ENCODE results near the gene OR10P1.

OR10P1 gene

DNA sequence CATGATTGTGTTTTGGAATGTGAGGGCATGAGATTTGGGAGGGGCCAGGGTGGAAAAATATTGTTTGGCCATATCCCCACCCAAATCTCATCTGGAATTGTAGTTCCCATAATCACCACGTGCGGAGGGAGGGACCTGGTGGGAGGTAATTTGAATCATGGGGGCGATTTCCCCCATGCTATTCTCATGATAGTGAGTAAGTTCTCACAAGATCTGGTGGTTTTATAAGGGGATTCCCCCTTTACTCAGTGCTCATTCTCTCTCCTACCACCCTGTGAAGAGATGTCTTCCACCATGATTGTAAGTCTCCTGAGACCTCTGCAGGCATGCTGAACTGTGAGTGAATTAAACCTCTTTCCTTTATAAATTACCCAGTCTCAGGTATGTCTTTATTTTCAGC is 15.7 kb downstream of the OR10P1 start:
- no peak for DNase-seq

DNA sequence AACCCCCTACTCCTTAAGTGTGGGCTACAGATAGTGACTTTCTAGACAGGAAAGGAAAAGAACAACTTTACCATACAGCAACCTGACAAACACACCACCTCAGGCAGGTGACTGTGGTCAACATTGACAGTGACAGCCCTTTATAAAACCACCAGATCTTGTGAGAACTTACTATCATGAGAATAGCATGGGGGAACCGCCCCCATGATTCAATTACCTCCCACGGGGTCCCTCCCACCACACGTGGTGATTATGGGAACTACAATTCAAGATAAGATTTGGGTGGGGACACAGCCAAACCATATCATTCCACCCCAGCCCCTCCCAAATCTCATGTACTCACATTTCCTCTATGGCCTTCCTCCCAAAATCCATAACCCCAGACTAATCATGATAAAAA is 16.3 kb downstream of the OR10P1 start:
- no peak for DNase-seq

DNA sequence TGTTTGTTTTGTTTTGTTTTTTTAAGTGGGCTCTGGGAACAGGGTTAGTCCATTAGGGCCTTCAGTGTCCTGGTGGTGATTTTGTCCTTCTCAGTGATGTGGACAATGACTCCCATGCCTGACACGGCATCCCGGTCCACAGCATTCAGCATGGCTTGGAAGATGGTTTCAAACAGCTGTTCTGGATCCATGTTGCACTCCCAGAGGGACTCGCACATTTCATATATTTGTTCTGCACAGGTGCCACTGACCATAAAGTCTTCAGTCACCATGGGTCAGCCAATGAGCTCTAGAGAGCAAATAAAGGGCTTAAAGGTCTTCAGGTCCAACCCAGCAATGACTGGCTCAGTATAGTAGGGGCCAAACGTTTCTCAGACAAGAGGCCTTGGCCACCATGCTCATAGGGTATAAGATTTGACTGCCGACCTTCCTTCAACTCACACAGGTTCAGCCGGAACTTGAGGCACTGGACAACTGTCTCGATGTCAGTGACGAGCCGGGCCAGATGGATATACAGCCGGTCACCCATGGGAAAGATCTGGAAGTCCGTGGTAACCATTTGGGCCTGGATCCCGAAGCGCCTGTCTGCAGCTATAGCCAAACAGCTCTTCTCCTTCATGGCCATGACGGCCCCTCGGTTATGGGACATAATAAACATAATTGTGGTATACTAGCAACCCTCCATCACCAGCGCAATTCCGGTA is 18.0 kb downstream of the OR10P1 start:
- DNase-seq, result no peak

DNA sequence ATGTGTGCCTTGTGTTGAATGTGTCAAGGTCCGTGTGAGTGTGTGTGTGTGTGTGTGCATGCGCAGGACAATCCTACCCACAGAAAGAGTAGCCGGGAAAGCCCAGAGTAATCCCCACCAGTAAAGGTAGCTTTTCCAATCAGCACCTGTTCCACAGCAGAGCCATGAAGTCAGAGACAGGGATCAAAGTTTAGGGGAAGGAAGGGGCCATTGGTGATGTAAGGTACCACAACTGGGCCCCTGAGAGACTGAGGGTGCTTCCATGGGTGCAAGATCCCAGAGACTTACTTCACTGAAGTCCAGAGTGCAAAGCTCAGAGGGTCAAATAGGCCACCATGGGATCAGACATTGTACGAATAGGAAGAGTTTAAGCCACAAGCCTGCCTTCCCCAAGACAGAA is 20.5 kb downstream of the OR10P1 start:
- DNase-seq, result no peak

DNA sequence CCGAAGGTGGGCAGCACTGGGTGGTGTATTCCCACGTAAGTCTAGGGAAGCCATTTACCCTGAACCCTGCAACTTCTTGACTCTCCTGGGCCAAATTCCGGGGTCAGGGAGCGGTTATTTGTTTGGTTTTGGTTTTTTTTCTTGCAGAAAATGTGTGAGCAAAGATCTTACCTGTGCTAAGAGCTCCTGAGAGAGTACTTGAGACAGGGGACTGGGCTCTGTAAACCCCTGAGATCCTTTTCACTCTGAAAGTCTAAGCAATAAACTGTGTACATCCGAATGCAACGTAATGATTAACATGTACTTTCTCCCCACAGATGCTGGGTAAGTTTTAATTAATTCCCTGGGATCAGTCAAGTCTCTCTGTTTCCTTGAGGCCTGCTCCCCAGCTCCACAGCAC is 21.5 kb downstream of the OR10P1 start:
- no peak for DNase-seq

DNA sequence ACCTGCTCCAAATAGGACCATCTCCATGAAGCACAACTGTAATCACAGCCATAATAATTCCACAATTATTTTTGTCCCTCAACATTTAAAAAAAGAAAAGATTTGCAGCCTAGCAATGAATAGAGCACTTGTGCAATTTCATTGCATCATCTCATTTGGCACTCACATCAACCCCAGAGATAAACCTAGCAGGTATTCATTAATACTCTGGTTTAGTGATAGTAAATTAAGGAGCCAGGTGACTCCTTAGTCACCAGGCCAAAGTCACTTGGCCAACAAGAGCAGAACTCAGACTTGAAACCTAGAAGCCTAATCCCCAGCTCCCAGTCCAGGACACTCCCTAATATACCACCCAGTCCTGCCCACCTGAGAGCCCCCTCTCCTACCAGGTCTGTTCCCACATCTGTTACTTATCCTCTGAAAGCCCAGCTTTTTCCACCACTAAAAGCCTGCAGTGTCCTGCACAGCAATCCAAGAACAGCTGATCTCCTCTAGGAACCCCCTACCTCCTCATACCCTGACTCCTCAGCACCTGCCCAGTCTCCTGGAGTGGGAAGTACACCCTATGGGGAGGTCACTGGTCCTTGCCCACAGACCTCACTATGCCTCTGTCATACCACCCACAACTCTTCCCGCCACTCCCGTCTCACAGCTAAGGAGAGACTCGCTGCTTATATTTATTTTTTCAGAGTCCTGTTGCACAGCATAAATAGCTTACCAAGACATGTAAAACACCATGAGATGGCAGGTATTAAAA is 22.1 kb downstream of the OR10P1 start:
- no peak for DNase-seq

DNA sequence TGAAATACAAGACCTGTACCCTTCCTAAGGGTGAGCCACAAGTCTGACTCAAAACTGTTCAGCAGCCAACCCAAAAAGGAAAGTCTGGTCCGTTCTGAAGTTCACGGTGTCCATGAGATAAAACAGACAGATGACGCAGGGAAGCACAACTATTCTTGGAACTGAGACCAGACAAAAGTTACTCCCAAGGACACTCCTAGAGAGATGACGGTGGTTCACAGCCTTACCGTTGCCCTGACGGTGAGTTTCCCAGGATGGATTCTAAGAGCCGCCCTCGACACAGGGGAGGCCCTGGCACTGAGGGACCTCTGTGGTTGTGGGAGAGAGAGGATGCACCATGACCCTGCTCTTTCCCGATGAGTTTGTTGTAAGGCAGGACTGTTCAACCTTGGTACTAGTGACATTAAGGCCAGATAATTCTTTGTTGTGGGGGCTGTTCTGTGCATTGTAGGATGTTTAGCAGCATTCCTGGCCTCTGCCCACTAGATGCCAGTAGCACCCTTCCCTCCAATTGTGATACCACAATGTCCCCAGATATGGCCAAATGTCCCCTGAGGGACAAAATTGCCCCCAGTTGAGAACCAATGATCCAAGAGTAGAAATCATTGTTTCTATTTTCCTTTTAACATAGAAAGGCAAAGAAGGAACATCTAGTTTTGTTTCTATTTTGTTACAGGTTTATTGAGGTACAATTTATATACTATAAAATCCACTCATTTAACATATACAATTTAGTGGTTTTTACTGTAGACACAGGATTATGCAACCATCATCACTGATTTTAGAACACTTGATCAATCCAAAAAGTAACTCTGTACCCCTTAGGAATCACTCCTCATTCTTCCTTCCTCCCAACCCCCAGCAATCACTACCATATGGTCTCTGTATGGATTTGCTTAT is 23.0 kb downstream of the OR10P1 start:
- DNase-seq, result no peak

DNA sequence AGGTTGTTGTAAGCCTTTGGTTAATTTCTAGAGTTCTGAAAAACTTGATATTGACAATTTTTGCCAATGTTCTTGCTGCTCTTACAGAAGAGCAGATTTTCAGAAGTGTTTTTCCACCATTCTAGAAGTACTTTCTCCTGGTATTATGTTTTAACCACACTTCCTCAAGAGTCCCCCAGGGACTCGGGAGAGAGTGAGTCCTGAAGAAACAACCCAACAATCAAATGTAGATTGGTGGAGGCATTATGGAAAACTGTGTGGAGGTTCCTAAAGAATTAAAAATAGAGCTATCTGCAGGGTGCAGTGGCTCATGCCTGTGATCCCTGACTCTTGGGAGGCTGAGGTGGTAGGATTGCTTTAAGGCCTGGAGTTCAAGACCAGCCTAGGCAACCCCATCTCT is 26.7 kb downstream of the OR10P1 start:
- no peak for DNase-seq

DNA sequence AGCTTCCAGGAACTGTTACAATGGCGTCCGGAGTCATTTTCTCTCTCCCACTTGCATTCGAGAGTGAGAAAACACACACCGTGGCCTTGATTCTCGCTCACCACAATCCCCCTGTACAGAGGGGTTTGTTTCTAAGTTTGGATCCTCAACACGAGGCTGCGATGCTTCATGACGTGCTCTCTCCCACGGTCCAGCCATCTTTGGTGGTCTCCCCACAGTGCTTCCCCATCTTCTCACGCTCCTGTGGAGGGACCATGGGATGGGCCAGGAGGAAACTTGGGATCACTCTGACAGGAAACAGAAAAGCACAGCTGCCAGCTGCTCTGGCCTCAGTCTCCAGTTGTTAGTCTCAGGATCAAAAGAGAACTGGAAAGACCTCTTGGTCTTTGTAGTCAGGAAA is 28.1 kb downstream of the OR10P1 start:
- DNase-seq, result no peak

DNA sequence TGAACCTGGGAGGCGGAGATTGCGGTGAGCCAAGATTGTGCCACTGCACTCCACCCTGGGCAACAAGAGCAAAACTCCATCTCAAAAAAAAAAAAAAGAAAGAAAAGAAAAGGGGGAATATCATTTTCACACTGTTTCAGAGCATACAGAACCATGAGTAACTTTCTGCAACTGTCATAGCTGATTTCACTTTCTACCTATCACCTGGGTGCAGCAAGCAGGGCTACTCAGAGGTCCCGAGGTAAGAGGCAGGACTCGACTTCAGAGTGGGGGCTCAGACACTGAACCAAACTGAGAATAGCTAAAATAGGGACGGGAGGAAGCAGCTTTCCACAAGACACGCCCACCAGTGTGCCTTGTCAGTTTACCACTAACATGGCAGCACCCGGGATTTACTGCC is 29.8 kb downstream of the OR10P1 start:
- DNase-seq, result no peak

DNA sequence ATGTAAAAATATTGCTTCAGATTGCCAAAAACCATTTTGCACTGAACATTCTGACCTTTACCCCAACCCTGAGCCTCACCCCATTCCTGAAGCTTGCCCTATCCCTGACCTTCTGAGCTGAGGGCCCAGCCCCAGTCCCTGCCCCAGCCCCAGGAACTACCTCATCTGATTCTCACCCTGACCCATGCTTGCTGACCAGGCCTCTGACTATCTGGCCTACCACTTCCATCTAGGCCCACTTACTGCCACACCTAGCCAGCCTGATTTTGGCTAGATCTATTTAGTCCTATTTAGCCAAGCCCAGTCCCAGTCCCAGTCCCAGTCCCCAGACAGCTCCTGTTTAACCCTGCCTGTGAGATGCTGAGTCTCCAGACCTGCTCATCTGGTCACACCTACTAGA is 33.6 kb downstream of the OR10P1 start:
- no peak for DNase-seq

DNA sequence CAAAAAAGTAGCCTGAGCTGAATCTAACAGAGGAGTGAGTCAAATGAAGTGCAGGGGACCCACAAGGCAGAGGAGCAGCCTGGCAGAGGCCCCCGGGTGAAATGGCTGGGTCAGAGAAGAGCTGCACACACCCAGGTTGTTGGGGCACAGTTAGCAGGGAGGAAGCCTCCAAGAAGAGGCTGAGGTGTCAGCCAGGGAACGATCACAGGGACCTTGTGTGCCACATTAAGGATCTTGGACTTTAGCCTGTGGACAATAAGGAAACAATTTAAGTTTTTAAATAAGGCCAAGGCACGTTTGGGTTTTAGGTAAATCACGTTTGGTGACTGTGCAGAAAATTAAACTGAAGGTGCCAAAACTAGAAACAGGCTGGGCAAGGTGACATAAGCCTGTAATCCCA is 35.1 kb downstream of the OR10P1 start:
- no peak for DNase-seq

DNA sequence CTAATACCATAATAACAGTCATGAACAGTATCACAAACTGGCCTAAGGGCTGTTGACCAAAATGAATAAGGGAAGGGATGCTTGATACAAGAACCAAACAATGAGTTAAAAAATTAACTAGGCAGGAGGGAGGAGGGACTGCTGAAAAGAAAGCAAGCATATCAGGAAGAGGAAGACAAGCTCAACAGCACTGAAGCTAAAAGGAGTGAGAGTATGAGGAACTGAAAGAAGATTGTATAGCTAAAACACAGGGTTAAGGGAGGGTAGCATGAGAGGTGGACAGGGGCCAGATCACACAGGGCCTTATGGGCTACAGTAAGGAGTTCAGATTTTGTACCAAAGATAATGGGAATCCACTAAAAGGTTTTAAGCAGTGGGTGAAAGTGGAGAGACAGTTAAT is 36.9 kb downstream of the OR10P1 start:
- DNase-seq, result peak; percentile 18

DNA sequence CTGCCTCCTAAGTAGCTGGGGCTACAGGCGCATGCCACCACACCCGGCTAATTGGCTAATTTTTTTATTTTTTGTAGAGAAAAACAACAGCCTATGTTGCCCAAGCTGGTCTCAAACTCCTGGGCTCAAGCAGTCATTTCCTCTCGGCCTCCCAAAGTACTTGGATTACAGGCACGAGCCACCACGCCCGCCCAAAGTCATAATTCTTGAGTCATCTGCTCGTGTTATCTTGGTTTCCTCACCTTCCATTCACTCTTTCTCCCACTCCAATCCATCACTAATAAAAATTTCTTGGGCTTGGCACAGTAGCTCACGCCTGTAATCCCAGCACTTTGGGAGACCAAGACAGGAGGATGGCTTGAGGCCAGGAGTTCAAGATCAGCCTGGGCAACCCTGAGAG is 39.0 kb downstream of the OR10P1 start:
- DNase-seq, result no peak

DNA sequence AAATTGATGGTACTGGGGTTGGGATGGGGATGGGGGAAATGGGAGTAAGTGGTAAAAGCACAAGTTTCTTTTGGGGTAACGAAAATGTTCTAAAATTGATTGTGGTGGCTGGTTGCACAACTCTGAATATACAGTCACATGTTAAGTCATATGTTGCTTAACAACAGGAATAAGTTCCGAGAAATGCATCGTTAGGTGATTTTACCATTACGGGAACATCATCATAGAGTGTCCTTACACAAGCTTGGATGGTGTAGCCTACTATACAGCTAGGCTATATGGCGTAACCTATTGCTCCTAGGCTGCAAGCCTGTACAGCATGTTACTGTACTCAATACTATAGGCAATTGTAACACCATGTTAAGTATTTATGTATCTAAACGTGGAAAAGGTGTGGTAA is 40.0 kb downstream of the OR10P1 start:
- DNase-seq, result no peak

DNA sequence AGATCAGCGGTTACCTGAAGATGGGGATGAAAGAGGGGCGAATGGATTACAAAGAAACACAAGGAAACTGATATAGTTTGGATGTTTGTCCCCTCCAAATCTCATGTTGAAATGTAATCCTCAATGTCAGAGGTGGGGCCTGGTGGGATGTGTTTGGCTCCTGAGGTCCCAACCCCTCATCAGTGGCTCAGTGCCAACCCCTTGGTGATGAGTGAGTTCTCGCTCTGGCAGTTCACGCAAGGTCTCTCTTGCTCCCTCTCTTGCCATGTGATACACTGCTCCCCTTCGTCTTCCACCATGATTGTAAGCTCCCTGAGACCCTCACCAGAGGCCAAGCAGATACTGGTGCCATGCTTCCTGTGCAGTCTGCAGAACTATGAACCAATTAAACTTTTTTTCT is 43.0 kb downstream of the OR10P1 start:
- DNase-seq, result no peak

DNA sequence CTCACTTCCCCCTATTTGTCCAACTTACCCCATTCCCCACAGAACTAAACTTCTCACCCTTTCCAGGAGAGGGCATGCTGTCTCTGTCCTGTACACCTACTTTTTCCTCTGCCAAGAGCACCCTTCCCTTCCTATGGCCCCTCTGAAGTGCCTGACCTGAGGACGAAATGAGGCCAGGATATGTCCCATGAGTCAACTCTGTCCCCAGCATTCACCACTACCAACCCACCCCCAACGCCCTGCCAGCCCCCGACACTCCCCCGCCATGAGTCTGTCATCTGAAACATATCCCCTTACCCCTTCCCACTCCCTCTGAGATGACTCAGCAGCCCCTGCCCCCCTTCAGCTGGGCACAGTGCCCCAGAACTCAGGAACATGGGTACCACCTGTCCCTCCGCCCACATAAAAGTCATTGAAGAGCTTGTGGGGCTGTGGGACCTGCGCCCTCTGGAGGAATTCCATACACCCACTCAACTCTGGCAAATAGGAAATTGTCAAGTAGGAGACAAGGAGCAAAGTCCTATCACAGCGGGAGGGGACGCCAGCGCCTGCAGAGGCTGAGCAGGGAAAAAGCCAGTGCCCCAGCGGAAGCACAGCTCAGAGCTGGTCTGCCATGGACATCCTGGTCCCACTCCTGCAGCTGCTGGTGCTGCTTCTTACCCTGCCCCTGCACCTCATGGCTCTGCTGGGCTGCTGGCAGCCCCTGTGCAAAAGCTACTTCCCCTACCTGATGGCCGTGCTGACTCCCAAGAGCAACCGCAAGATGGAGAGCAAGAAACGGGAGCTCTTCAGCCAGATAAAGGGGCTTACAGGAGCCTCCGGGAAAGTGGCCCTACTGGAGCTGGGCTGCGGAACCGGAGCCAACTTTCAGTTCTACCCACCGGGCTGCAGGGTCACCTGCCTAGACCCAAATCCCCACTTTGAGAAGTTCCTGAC is 44.7 kb downstream of the OR10P1 start:
- DNase-seq, result no peak

DNA sequence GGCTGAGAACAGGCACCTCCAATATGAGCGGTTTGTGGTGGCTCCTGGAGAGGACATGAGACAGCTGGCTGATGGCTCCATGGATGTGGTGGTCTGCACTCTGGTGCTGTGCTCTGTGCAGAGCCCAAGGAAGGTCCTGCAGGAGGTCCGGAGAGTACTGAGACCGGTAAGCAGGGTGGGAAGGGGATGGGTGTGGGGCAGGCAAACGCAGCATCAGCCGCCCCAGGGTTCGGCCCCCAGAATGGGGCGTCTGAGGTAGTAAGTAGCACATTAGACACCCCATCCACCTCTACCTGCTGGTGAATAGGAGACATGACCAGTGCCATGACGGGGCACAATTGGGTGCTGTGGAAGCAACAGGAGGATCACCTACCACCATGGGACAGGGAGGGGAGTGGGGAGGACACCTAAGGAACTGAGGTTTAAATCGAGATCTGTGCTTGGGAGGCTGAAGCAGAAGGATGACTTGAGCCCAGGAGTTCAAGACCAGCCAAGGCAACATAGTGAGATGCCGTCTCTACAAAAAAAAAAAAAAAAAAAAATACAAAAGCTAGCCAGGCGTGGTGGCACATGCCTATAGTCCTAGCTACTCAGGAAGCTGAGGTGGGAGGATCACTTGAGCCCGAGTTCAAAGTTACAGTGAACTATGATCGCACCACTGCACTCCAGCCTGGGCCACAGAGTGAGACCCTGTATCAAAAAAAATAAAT is 45.5 kb downstream of the OR10P1 start:
- no peak for DNase-seq

DNA sequence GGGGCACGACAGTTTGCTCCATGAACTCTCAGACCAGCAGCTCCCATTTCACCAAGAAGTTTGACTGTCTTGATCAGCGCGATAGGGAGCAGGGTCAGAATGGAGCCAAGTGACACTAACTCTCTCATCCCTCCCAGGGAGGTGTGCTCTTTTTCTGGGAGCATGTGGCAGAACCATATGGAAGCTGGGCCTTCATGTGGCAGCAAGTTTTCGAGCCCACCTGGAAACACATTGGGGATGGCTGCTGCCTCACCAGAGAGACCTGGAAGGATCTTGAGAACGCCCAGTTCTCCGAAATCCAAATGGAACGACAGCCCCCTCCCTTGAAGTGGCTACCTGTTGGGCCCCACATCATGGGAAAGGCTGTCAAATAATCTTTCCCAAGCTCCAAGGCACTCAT is 47.0 kb downstream of the OR10P1 start:
- DNase-seq, result no peak

DNA sequence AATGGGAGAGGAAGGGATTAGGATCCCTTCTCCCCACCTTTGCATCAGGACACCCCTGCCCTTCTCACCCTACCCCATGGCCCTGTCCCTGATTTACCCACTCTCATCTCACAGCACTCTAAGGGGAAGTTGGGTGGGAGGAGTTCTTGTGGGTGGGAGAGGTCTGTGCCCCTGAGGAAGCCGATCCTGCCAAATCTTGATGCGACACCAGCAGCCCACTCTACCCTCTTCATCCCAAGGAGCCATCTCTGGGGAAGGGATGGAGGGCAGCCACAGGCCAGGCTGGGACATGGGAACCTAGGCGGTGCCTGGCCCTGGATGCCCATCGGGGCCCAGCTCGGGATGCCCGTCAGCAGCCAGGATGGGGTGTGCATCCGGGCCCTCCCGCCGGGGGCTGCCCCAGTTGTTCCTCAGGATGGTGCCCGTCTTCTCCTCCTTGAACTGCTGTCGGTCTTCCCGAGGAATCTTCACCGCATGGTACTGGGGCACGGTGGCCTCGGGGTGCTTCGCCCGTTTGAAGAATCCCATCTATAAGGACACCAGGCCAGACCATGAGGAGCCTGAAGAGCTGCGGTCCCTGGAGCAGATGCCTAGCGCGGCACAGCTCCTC is 48.2 kb downstream of the OR10P1 start:
- DNase-seq, result no peak

DNA sequence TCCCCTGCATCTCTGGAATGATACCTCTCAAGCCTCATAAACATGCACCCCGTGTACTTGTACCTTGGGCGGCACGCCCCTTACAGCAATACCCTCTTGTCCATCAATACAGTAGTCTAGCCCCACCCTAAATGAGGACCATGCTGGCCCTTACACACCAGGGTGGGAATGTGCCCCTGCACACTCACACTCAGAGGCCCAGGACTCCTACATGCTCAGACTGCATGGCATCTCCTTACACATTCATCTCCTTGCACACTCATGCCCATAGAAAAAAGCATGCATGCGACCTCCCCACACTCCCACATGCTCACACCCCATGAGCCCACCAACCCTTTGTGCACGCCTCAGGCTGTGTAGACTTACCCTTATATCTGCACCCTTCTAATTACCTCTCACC is 49.0 kb downstream of the OR10P1 start:
- no peak for DNase-seq
